Sigmoid colon (tissue), 4 donors: Measurements from ENCODE around the gene CACNA1E.

Experiments
- CTCF ChIP-seq, 4 experiments: fragments of 450-650 bp in 3 of 4; fragments of 200-600 bp in 1 of 4; IDR thresholded peaks; one replicate each; pipeline ENCODE4 v1.5.1; 2016 to 2019; ENCODE audit warnings: antibody characterized with exemption in 4 of 4, mild to moderate bottlenecking in 3 of 4, moderate library complexity in 2 of 4
- EP300 ChIP-seq, 4 donors: sonication (generic); formaldehyde crosslinking; IDR thresholded peaks; one replicate each; pipeline ENCODE4 v1.6.1; 2017; ENCODE audit warnings: antibody characterized with exemption in 4 of 4
- POLR2A ChIP-seq, 2 donors: fragments of 450-650 bp; IDR thresholded peaks; one replicate each; pipeline ENCODE4 v1.6.1; 2016; ENCODE audit warnings: antibody characterized with exemption in 2 of 2, mild to moderate bottlenecking in 2 of 2, moderate library complexity in 2 of 2
- POLR2AphosphoS5 ChIP-seq, 4 donors: sonication (generic); formaldehyde crosslinking; IDR thresholded peaks; one replicate each; pipeline ENCODE4 v1.6.1; 2017; ENCODE audit warnings: antibody characterized with exemption in 4 of 4

GRCh38 chr1:181486098-181486420 lies 2.7 kb downstream of the CACNA1E start:
- TF ChIP-seq CTCF (IDR thresholded peaks at IDR 0.05): no peak
- no peak for TF ChIP-seq POLR2AphosphoS5 (IDR thresholded peaks at IDR 0.05)
- TF ChIP-seq POLR2A (IDR thresholded peaks at IDR 0.05): no peak
- no peak for TF ChIP-seq EP300 (IDR thresholded peaks at IDR 0.05)
